Upper lobe of left lung (tissue), 6 donors: ENCODE data around the gene DPM2. TPM values are rescaled to one million over a fixed set of nuclear protein-coding genes. Genes with fewer than 3 reads are reported as not detected.
A peak's percentile ranks its signal among the peaks of the same experiment; 100 is the strongest.

Experiments used
- ATAC-seq, 2 donors: fragments of 200-7000 bp; cut with Tn5 transposase; one replicate each; pipeline ENCODE4 v1.9.1; 2022; ENCODE audit warnings: mild to moderate bottlenecking in 2 of 2, moderate library complexity in 2 of 2; ENCODE audit not compliant: low FRiP score in 2 of 2
- DNase-seq, 2 donors: peaks; one replicate each; pipeline ENCODE4 v3.0.0-alpha.2; 2019 to 2020
- H3K27ac ChIP-seq, 4 donors: fragments of 200-600 bp; sonication (generic); one replicate each; pipeline ENCODE4 v1.5.1; 2016 to 2019
- H3K27me3 ChIP-seq, 4 donors: fragments of 200-600 bp; sonication (generic); one replicate each; pipeline ENCODE4 v1.5.1; 2017 to 2019
- H3K36me3 ChIP-seq, 4 donors: fragments of 200-600 bp; sonication (generic); one replicate each; pipeline ENCODE4 v1.5.1; 2016 to 2019
- H3K4me1 ChIP-seq, 4 donors: fragments of 200-600 bp; sonication (generic); one replicate each; pipeline ENCODE4 v1.5.1; 2018 to 2019
- H3K4me3 ChIP-seq, 4 donors: fragments of 200-600 bp; sonication (generic); one replicate each; pipeline ENCODE4 v1.5.1; 2017 to 2019; ENCODE audit warnings: mild to moderate bottlenecking in 2 of 4, moderate library complexity in 1 of 4
- H3K9me3 ChIP-seq, 4 donors: fragments of 200-600 bp; sonication (generic); one replicate each; pipeline ENCODE4 v1.5.1; 2018 to 2019
- CTCF ChIP-seq, 6 experiments: fragments of 450-650 bp in 4 of 6; fragments of 200-600 bp in 2 of 6; sonication (generic) in 2 of 6; IDR thresholded peaks; one replicate each; pipeline ENCODE4 v1.5.1; 2016 to 2019; ENCODE audit warnings: antibody characterized with exemption in 6 of 6
- EP300 ChIP-seq, 4 donors: sonication (generic); formaldehyde crosslinking; IDR thresholded peaks; one replicate each; pipeline ENCODE4 v1.5.1; 2017; ENCODE audit warnings: antibody characterized with exemption in 4 of 4, control low read depth in 2 of 4
- POLR2A ChIP-seq, 4 donors: fragments of 450-650 bp; IDR thresholded peaks; one replicate each; pipeline ENCODE4 v1.5.1; 2016 to 2017; ENCODE audit warnings: antibody characterized with exemption in 4 of 4, mild to moderate bottlenecking in 2 of 4
- POLR2AphosphoS5 ChIP-seq, 2 donors: sonication (generic); formaldehyde crosslinking; IDR thresholded peaks; one replicate each; pipeline ENCODE4 v1.5.1; 2017; ENCODE audit warnings: antibody characterized with exemption in 2 of 2
- WGBS, 2 donors: methylation state at CpG; one replicate each; pipeline ENCODE4 v1.1.5; 2017 to 2018; 5-methylcytosine and 5-hydroxymethylcytosine counted together
- total RNA-seq, 6 donors: library from RNA; depleted of rRNA in 4 of 6; stranded (reverse); fragments of >200 nt in 4 of 6; gene quantifications; one replicate each; pipeline versions ENCODE4 v1.1.0 to v1.2.1, GENCODE V29; 2016 to 2021
- donor health status: DM: no; HTN: no; CAD: no; lungs with moderate emphysema.
- donor health status: DM: no; HTN: yes; CAD: no; lungs with severe emphysema.

DPM2 gene, protein sequence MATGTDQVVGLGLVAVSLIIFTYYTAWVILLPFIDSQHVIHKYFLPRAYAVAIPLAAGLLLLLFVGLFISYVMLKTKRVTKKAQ
- 10 to 100 TPM; 20.1 to 40.7 (median 25.6) TPM for total RNA-seq

GRCh38 chr9:127937388-127938297, at the start of gene DPM2:
DPM2 (minus strand) TSS chr9:127937854; CDS start chr9:127937820, 34 bp downstream.
- ATAC-seq (peak; percentile 88 to 95), DNase-seq (peak; percentile 80 to 93)
- WGBS, 2 donors = 6 to 15% methylated on average over 33 to 60 of the region's 60 CpGs
- Histone ChIP-seq H3K27ac (peak within 1 kb of the TSS; percentile 43 to 82 (median 73)), H3K27me3 (no peaks in the 10 kb centered on the region), H3K36me3 (peaks cover 0 to 23% (median 7%) of the 10 kb centered on the region in 4 donors), H3K4me3 (peak within 1 kb of the TSS; percentile 47 to 91 (median 86)), H3K4me1 (peaks cover 23 to 43% (median 31%) of the 10 kb centered on the region in 4 donors), H3K9me3 (no peaks in the 10 kb centered on the region)
- peak; percentile 84 for TF ChIP-seq POLR2AphosphoS5 (IDR thresholded peaks at IDR 0.05)
- peak in 2 of 4 donors; percentile 63 to 74 for TF ChIP-seq POLR2A (IDR thresholded peaks at IDR 0.05)
- TF ChIP-seq CTCF (IDR thresholded peaks at IDR 0.05) = peak in 1 of 6 experiments; percentile 6
- no peak for TF ChIP-seq EP300 (IDR thresholded peaks at IDR 0.05)

GRCh38 chr9:127987103-127987614, 49.5 kb upstream of the DPM2 start:
- H3K27me3 ChIP-seq = no peaks in the 10 kb centered on the region
- no peaks in the 10 kb centered on the region for H3K36me3 ChIP-seq
- H3K4me1 ChIP-seq = no peaks in the 10 kb centered on the region
- H3K9me3 ChIP-seq = no peaks in the 10 kb centered on the region
- no peak overlapping the region for H3K4me3 ChIP-seq
- H3K27ac ChIP-seq = no peak overlapping the region
- 89 to 94% methylated on average over 9 of the region's 9 CpGs for WGBS, 2 donors
- ATAC-seq = no peak
- TF ChIP-seq CTCF (IDR thresholded peaks at IDR 0.05) = no peak
- no peak for DNase-seq

DNA sequence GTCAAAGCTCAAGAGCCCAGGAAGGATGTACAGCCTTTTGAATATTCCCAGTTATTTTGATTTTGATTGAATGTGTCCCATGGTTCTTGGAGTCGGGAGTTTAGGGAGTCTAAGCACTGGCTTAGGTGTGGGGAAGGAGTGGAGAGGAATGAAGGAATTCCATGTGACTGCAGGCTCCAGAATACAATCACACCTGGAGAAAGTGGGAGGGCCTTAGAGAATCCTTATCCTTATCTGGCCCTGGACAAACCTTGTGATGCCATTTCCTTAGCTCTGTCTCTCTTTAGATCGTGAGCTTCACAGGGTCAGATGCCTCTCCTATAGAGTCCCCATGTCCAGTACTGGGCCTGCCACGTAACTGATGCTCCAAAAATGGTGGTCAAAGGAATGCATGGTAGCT, 47.4 kb upstream of the DPM2 start:
- WGBS, 2 donors = 86 to 88% methylated on average over 3 of the region's 3 CpGs
- DNase-seq = no peak
- no peaks in the 10 kb centered on the region for H3K36me3 ChIP-seq
- no peak for TF ChIP-seq CTCF (IDR thresholded peaks at IDR 0.05)
- no peak for TF ChIP-seq EP300 (IDR thresholded peaks at IDR 0.05)
- TF ChIP-seq POLR2AphosphoS5 (IDR thresholded peaks at IDR 0.05) = no peak
- H3K9me3 ChIP-seq = no peaks in the 10 kb centered on the region
- H3K4me3 ChIP-seq = no peak overlapping the region
- no peak overlapping the region for H3K27ac ChIP-seq
- H3K4me1 ChIP-seq = peaks cover 4 to 11% (median 8%) of the 10 kb centered on the region in 4 donors
- no peak for ATAC-seq
- H3K27me3 ChIP-seq = no peaks in the 10 kb centered on the region

GRCh38 chr9:127983847-127984289, 46.2 kb upstream of the DPM2 start:
- H3K27me3 ChIP-seq = no peaks in the 10 kb centered on the region
- 92 to 93% methylated on average over 9 of the region's 9 CpGs for WGBS, 2 donors
- DNase-seq (no peak), ATAC-seq (no peak)
- peaks cover 12 to 22% (median 19%) of the 10 kb centered on the region in 4 donors for H3K4me1 ChIP-seq
- no peaks in the 10 kb centered on the region for H3K36me3 ChIP-seq
- H3K4me3 ChIP-seq = no peak overlapping the region
- H3K27ac ChIP-seq = no peak overlapping the region
- TF ChIP-seq EP300 (IDR thresholded peaks at IDR 0.05) (no peak), POLR2AphosphoS5 (IDR thresholded peaks at IDR 0.05) (no peak)
- no peaks in the 10 kb centered on the region for H3K9me3 ChIP-seq

DNA sequence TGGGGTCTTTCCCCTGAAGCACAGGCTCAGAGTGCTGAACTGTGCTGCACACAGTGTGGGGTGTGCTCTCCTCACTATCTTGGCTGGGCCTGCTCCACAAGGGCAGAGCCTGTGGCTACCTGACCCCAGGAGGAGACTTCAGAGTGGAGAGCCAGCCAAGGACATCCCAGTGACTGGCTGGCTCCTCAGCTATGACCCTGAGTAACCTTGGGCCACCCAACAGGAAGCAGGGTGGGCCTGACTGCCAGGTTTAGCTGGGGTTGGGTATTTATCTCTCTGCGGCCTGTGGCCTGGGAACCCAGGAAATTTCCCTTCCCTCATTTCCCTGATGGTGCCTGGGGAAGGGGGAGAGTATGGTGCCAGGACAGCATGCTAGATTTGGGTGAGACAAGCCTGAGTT, 45.3 kb upstream of the DPM2 start:
- TF ChIP-seq POLR2A (IDR thresholded peaks at IDR 0.05) (no peak), POLR2AphosphoS5 (IDR thresholded peaks at IDR 0.05) (no peak), EP300 (IDR thresholded peaks at IDR 0.05) (no peak), CTCF (IDR thresholded peaks at IDR 0.05) (no peak)
- DNase-seq (no peak), ATAC-seq (no peak)
- H3K27ac ChIP-seq = no peak overlapping the region
- H3K36me3 ChIP-seq = no peaks in the 10 kb centered on the region
- no peaks in the 10 kb centered on the region for H3K27me3 ChIP-seq
- H3K4me3 ChIP-seq = no peak overlapping the region
- peaks cover 12 to 32% (median 28%) of the 10 kb centered on the region in 4 donors for H3K4me1 ChIP-seq
- 75% methylated on average over 1 of the region's 1 CpG; no CpG with 5 or more reads in 1 of the 2 donors for WGBS, 2 donors
- H3K9me3 ChIP-seq = no peaks in the 10 kb centered on the region
